NCI-H460 (cell line): ENCODE results near the gene COL12A1. TPM values are rescaled to one million over a fixed set of nuclear protein-coding genes. Genes with fewer than 3 reads are reported as not detected.
A peak's percentile ranks its signal among the peaks of the same experiment; 100 is the strongest.
"Not testable (repeated sequence)": the region's sequence is repeated elsewhere in the genome, so short reads cannot be mapped to it uniquely, and the experiment has no call there.

Experiments used
- DNase-seq: peaks from one replicate; pipeline ENCODE4 v3.0.0-alpha.2; 2016; ENCODE audit warnings: low read depth; ENCODE audit errors: extremely low read depth
- total RNA-seq: library from RNA; depleted of rRNA; stranded (reverse); fragments of >200 nt; shearing (Covaris generic); gene quantifications from 2 replicates; pipeline ENCODE4 v1.2.3, GENCODE V29; 2014

COL12A1 gene
- total RNA-seq, 1 experiment from 2014 or later, result 0.64 TPM

DNA sequence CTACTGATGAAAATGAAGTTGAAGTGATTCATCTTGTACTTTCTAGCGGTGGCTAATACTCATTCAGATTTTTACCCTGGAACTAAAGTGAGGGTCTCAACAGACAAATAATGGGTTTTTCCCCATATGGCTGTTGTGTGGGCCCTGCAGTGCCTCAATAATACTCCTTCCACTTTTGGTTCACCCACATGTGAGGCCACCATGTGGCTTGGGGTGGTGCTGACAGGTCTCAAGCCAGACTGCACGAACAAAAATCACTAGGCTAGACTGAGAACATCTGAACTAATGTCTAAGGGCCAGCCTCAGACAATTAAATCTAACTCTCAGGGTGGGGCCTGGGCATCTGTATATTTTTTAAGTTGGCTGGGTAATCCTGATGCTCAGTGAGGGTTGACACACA, 7.9 kb upstream of the COL12A1 start:
- no peak for DNase-seq

DNA sequence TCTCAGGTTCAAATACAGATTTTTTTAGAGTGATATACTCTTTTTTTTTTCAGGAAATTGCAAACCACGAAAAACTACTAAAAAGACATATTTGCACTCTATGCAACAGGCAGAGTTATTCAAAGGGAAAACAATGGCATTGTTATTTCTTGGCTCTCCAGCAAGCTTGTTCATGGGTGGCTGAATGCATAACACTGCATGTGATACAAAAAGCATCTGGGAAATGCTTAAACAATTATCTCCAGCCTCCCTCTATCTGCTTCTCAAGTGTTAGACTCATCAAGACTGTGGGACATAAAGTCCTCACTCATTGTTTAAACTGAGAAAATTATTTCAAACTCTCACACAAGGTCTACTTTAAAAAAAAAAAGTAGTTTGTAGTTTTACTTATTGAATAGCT, 7.3 kb upstream of the COL12A1 start:
- no peak for DNase-seq

DNA sequence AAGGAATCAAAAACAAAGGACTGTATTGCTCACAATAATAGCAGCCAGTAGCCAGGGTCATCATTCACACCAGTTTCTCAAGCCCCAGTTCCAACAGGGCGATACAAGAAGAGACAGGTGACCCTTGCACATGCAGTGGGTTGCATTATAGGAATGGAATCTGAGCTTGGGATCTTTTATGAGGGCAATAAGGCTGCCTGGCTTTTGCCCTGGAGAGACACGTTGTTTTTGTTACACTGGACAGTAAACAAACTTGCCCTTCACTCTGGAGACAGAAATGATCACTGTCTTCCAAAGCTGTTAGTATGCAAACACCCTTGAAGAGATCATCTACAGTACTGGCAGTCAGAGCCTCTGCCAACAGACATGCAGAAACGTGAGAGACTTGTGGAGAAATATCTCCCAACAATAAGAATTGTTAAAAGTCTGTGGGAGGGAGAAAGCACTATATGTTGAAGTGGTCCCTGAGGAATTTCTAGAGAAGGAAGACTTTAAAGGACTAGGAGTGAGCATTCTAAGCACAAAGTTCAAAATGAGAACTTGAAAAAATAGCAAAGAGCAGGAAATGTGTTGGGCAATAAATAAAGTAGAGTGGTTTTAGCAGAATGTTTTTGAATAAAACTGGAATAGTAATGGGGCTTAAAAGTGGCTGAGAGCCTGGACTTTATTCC, 6.2 kb upstream of the COL12A1 start:
- DNase-seq, result no peak

DNA sequence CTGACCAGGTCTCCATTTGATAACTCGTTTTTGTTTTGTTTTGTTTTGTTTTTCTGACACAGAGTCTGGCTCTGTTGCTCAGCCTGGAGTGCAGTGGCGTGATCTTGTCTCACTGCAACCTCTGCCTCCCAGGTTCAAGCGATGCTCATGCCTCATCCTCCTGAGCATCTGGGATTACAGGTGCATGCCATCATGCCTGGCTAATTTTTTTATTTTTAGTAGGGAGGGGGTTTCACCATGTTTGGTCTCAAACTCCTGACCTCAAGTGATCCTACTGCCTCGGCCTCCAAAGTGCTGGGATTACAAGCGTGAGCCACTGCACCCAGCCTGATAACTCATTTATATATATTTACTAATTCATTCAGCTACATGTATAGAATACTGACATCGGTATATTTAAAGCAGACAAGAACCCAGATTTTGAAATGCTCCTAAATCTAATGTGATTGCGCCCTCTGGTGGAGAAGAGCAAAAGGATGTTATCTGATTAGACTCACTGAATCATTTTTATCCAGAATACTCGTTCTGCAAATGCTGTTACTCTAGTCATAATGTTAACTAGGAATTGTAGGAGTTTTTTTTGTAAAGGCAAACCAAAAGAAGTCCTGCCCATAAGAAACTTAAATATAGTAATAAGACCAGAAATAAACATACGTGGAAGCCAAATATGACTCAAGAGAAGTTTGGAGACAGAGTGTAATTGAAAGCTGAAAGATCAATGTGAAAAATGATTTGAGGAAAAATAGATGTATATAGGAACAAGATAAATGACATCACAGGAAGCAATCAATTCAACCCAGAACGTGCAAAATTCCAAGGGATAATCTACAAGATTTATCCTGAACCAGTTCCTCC, 5.3 kb upstream of the COL12A1 start:
- peak; percentile 52 for DNase-seq

DNA sequence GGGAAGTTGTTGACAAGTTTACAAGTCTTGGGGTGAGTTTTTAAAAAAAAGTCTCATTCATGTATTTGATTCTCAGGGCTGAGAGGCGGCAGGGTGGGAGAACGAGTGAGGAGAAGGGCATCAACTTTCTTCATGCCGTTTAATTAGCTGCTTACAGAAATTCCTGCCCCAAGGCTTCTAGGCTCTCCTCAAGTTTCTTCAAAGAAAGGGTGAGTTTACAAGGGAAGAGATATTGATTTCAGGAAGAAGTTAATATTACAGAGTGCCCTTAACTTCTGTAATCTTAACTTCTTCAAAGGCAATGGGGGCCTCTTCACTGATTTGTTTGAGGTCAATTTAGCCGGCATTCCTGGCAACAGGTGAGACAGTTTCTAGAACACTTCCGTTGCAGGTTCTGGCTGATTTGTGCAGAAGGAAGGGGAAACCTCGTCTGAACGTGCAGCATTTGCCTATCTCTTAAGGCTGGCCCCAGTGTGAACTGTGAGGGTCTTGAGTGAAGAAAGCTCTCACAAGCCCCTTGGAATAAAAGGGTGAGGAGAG, 3.4 kb upstream of the COL12A1 start:
- DNase-seq, result no peak

DNA sequence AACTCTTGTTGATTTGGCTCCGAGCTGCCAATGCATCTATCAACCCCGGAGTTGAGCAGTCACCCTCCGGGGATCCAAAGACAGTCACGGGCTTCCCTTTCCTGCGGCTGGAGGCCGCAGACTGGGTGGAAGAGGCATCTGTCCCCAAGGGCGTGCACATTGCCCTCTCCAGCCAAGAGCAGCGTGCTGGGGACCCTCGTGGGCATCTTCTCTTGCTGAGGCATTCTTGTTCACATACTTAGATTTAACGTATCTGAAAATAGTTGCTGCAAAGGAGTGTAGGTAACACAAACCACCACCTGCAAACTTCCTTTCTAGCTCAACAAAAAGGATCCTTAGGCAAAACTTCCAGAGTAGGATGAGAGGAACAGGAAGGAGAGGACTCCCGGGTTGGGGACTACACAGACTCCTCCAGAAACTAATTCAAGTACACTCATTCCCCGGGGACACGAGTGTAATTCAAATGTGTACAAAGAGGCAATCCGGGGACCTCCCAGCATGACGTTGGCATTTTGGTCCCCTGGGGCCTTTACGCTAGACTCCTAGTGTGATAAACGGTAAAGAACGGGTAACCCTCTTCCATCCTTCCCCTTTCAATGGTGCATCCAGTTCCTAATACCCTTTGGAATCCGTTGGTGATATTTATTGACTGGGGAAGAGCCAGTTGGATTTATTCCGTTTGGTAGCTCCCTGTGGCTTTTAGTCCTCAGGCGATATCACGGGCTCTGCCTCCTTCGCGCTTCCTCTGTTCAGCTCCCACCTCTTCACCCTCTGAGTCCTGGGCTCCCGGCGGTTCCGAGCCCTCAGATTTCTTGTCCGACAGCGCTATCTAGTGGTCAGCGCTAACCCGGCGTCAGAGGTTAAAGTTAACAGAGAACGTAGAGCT, 2.7 kb upstream of the COL12A1 start:
- peak; percentile 63 for DNase-seq

DNA sequence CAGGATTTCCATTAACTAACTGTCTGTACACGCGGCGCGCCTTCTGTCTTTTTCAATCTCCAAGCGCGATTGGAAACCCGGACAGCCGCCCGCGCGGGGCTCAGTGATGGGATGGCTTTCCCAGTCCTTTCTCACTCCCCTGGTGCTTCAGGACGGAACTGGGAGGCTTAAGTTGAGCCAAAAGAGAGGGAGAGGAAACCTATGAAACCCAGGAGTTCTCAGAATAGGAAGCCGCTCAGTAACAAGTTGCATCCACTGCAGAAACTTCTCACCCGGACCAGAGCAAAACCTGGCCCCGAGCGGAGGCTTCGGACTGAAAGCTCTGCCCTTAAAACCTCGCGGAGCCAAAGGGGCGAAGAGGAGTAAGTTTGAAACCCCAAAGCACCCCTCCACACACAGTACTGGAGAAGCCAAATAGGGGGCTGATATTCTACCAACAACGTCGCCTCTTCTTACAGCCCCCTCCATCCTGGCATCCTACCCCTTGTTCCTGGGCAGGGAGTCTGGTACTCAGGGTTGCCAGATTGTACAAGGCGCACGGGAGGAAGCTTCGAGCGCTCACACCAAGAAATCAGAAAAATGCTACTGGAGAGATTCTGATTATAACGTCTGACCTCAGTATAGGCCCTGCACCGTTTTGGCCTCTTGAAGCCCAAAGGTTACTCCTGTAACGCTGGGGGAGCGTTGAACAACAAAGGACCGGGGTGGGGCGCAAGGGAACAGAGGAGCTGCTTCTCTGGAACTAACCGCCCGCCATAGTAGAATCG, 906 bp upstream of the COL12A1 start:
- DNase-seq, result no peak

DNA sequence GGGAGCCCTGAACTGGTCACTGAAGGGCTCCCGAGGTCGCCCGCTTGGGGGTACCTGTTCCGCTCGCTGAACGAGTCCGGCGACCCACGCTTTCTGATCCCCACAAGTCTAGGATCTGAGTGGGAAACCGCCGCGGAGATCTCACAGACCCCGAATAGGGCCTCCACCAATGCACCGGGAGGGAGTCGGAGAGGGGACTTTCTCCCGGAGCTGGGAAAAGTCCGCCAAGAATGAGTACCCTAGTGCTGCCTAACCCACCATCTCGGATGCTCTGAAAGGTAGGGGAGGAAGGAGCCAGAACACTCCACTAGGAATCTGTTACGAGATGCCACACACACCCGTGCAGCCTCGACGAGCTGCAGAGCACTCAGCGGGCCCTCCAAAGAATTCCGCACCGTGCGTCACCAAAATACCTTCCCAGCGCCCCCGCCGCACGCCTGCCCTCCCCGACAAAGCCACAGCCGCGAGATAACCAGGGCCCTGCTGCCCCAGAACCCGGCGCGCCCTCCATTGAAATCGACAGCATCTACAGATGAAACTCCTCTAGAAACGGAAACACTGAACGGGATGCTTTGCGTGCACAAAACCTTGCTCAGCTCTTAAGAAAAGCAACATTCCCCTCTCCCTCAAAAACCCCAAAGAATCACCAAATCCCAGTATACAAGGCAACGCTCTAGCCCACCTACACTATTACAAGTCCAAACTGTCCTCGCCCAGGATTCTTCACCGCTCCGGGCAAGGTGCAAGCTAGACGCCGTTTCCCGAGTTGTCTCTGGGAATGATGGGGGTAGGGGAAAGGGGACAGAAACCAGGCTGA, 686 bp downstream of the COL12A1 start:
- DNase-seq, result no peak

DNA sequence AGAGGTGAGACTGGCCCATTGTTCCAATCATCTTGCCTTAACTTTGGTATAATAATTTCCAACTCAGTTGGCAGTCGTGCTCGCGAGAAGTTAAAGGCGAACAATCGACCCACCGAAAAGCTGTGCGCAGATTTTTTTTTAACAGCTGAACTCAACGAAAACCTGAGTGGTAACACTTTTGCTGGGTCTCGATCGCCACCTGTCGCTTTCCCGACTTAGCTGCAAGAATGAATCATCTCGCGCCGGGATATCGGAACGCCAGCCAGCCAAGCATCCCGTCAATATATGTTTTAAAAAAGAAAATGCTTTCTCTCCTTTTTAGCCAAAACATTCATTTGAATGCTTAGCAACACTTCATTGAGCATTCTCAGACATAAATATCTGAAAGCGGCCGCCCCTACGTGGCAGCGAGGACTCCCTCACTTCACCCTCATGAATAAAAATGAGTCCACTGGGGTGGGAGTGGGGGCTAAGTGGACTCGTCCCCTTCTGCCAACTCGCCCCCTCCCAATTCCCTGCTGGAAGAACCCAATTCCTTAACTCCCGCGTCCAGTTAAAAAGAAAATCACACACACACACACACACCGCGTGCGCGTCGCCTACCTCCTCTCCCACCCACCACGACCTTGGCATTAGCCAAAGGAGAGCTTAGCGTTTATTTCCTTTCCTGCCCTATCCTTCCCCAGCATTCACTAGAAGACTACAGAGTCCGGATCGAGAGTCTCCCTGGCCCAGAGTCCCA, 1.5 kb downstream of the COL12A1 start:
- peak; percentile 58 for DNase-seq

DNA sequence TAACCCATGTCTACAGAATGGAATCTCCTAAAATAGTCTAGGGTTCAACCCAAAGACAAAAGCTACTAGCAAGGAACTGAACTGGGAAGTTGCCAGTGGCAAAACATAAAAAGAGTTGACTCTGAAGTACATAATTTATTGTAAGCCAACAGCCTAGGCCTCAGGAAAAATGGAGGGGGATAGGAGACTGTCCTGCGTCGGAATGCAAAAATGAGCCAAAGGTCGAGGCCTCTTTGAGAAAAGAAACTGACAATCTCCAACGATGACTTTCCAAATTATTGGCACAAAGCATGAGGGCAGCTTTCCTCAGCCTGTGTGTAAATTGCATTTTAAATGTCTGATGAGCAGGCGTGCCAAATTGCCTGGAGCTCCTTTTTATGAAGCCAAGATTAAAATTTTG, 2.1 kb downstream of the COL12A1 start:
- no peak for DNase-seq

DNA sequence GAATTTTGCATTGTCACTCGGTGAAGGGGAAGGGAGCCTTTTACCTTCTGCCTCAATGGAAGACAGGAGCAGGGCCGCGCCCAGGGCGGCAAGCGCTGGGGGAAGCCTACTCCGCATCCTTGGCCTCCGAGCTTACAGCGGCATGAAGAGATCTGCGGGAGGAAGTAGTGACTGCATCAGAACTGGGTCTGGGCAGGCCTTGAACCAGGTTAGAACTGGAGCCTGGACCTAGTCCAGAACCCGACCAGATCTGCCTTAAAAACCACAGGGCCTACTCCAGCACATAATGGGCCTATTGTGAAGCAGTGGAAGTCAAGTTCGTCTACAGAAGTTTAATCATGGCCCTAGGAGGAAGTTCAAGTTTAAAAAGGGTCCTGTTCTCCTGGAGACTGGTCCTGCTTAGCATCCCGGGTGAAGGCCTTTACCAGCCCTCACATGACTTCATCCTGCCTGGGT, 3.1 kb downstream of the COL12A1 start:
- no peak for DNase-seq

DNA sequence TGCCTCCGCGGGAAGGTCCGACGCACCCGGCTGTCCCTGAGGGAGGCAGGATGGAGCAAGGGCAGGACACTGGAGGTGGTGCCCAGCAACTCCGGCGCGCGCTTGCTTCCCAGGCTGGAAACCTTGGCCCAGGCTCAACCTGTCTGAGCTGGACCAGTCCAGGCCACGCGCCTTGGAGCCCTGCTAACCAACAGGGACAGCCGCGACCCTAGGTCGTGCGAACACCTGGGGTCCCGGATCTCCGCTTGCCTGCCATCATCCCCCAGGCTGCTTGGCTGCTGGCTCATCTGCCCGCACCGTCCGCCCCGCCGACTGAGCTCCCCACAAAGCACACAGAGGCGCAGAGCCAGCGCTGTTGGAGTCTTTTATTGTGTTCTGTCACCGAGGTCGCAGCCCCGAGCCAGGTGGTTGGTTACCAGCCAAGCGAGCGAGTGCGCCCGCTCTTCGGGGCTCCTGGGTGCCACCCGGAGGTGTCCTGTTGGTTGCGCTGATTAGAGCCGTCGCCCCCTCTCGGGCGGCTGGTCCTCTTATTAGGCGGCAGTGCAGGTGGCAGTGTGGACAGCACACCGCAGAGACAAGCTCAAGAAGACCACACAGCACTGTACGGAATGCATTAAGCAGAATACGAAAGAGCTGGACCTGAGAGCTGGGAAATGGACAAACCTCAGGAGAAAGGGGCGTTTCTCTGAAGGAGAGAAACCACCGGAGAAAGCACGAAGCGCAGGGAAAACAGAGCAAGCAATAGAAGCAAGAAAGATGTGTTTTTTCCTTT, 3.8 kb downstream of the COL12A1 start:
- no peak for DNase-seq

DNA sequence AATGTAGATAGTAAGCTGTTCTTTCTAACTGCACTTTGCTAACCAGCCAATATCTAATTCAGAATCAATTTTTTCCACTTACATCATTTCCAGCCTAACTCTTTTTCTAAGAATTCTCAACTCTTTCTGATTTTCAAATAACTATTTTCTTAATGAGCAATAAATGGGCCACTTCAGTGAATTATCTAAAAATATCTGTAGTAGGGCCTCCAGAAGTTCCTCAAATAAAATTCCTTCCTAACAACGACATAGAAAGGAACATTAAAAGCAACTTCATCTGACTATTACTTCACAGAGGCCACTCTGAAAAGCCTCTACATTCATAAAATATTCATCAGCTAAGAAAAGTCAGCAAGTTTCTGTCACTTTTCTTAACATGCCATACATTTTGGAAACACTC, 4.8 kb downstream of the COL12A1 start:
- DNase-seq, result no peak

DNA sequence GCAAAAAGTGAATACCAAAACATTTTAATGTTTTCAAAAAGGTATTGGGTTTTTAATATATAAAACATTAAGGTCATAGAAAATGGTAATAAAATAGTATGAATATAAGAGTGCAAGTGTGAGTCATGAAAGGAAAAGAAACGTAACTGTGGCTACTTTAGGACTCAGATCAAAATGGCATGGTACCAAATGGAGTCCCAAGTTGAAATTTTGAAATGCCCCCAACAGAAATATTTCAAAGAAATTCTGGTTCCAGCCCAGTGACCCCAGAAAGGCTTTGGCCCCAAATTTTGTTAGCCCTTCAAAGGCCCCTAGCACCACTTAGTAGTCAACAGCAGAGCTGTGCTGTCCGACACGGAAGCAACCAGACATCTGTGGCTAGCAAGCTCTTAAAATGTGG, 6.0 kb downstream of the COL12A1 start:
- no peak for DNase-seq

DNA sequence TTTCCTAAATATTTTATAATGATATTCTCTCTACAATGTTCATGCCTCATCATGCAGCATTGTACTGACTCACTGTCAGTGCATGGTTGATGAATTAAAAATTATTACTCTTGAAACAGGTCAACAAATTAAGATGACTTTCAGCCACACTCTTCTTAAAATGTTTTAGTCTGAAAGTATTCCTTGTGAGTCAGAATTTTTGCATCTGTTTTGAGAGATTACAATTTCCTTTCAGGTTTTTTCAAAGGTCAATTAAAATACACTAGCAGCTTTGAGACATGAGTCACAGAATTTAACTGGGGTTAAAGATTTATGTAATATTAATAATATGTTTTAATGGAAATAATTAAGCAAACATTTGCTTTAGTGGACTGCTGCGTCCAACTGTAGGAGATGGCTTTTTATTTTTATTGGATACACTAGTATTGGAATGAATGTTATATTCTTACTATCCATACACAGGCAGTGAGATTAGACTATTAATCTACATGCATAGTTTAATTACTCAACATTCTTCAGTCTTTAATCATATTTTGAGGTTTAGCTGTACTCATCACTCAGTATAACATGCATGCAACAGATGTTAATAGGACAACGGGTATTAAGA, 9.7 kb downstream of the COL12A1 start:
- no peak for DNase-seq

DNA sequence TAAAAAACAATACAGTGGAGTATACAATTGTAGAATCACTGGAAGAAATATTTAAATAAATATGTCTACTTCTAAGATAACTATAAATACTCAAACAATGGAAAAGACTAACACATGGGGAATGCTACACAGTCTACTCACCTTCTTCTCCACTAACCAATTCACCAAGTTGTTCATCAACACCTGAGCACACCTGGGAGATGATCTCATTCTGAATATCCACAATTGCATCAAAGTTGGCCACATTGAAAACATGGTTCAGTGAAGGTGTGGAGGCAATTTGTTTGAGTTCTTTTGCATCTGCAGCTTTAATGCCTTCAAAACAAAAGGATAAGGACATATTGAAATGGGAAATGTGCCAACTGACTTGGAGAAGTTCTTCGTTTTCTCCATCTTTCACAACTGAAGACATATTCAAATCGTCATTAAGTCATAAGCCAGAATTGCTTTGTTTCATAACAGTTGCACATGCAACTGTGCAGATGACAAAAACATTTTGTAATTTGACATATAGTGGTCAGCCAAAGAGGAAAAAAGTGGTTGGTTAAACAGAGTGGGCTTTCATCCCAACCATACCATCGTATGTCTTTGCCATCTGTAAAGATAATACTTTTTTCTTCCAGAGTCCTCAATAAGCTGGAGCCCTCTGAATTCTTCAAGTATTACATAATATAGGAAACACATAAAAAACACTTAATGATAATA, 17.5 kb downstream of the COL12A1 start:
- DNase-seq, result no peak

DNA sequence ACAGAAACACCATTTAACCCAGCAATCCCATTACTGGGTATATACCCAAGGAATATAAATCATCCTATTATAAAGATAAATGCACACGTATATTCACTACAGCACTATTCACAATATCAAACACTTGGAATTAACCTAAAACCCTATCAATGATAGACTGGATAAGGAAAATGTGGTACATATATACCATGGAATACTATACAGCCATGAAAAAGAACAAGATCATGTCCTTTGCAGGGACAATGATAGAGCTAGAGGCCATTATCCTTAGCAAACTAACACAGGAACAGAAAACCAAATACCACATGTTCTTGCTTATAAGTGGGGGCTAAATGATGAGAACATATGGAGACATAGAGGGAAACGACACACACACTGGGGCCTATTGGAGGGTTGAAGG, 19.3 kb downstream of the COL12A1 start:
- not testable (repeated sequence) for DNase-seq
